HG02938 (cell line): ENCODE measurements around the gene TXNRD1.
"Not testable (repeated sequence)": the region's sequence is repeated elsewhere in the genome, so short reads cannot be mapped to it uniquely, and the experiment has no call there.

ENCODE experiments used
- ATAC-seq: cut with Tn5 transposase; IDR thresholded peaks from one replicate; pipeline ENCODE4 v1.9.1; 2021; ENCODE audit warnings: mild to moderate bottlenecking, moderate library complexity; ENCODE audit not compliant: unreplicated experiment

TXNRD1 gene

DNA sequence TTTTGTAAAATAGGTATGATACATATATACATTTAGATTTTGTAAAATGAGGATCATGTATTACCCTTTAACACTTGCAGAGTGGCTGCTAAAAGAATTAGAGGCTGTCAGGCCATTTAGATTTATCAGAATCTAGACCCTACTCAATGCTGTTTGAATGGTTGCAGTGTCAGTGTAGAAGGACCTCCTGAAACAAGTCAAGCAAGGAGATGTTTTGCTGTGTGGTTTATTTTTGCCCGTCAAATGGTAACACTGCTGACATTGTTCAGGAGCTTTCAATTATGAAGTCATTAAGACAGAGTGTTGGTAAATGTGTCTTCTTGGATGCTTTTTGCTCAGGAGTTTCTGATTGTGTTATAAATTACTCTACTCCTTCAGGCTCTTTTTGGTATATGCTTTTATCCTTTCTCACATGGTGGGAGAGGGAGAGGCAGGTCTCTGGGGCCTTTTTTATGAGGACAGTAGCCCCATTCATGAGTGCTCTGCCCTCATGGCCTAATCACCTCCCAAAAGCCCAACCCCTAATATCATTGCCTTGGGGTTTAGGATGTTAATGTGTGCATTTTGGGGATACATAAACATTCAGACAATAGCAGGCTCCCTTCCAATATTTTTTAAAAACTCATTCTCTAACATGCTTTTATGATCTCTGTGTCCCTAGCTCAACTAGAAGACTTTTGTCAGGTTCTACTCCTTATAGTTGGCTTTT, 104.5 kb downstream of the TXNRD1 start:
- no peak for ATAC-seq

DNA sequence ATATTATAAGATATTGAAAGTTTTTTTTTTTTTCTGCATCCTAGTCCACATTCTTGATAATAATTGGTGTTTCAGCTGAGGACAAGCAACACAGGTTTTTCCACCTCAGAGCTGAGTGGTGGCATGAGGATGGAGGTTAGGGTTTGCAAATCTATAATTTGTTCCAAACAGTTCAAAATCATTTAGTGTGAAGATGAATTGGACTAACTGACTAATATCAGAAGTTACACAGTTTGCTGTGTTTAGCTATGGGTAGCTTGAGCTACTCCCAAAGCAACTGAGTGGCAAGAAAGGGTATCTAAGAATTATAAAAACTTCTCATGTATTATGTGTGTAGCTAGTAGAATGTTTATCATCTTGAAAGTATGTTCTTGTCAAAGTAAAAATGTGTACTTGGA, 105.0 kb downstream of the TXNRD1 start:
- no peak for ATAC-seq

- no peak for ATAC-seq
Observed at GRCh38 chr12:104321949-104322348, 106.4 kb downstream of the TXNRD1 start.

DNA sequence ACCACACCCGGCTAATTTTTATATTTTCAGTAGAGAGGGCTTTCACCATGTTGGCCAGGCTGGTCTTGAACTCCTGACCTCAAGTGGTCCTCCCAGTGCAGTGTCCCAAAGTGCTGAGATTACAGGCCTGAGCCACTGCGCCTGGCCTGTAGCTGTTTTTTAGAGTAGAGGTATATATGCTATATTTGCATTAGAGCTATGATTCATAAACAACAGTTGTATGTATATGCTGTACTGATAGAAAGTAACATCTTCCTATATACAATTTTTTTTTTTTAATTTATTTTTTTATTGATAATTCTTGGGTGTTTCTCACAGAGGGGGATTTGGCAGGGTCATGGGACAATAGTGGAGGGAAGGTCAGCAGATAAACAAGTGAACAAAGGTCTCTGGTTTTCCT, 107.0 kb downstream of the TXNRD1 start:
- not testable (repeated sequence) for ATAC-seq

- ATAC-seq, result no peak
Observed at GRCh38 chr12:104323899-104324298, 108.3 kb downstream of the TXNRD1 start.

DNA sequence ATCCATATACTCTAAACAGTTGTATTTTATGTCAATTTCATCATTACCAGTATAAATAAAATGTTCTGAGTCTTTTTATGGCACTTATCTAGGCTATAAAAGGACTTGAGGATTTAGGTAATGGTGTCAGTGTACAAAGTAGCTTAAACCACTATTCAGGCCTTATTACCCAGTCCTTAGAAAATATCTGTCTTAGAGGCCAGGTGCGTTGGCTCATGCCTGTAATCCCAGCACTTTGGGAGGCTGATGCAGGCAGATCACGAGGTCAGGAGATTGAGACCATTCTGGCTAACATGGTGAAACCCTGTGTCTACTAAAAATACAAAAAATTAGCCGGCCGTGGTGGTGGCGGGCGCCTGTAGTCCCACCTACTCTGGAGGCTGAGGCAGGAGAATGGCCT, 112.7 kb downstream of the TXNRD1 start:
- not testable (repeated sequence) for ATAC-seq

DNA sequence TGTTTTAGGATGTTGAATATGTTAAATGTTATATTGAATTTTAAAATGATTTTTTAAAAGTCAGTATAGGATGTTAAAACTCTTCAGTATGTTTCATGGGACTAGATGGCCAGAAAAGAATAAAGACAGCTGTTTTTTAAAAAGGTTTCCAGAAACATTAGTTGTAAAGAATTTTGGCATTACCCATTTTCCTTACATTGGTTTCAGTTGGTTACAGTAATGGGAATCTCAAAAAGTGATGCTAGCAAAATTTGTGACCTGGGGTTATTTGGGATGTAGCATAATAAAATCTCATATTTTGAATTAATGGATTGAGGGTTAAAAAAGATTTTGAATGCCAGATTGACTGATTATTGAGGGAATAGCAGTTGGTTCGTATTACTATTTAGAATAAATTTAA, 113.2 kb downstream of the TXNRD1 start:
- ATAC-seq, result no peak

DNA sequence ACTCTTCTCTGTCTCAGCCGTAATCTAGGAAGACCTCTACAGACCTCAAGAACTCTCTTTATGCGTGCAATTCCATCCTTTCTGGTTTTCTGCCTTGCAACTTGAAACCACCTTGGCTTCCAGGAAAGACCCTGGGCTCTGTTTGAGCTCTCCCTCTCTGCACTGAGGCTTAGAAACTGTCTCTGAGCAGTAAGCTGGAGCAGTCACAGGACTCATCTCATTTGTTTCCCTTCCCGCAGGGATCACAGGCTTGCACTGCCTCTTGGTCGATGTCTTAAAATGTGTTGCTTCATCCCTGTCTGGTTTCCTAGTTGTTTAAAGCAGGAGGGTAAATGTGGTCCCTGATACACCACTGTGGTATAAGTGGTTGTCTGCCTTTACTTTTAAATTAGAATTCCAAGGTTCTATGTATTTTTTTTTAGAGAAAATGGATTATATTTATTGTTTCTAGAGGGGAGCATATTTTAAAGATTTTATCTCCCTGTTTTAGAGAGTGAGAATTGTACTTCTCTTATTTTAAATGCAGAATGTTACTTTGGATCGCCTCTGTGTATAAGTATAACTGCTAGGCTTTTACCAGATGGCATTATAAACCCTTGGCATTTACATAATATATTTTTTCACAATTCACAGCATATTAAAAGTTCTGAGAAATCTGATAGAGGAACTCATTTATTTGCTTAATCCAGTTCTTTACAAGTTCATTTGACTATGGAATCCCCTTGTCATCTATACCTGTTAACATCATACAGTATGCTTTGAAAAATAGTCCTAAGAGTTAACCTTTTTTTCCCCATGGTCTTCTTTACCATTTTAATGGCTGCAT, 114.3 kb downstream of the TXNRD1 start:
- ATAC-seq, result no peak

DNA sequence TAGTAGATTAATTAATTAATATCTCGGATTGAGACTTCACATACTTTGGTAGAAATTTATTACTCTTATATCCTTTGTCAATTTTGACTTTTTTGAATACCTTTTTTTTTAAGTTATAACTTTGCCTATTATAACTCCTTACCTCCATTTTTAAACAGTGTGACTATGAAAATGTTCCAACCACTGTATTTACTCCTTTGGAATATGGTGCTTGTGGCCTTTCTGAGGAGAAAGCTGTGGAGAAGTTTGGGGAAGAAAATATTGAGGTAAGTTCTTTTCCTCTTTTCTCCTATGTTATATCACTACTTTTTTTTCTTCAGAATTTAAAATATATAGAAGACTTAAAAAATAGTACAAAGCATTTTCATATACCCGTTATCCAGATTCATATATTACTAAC, 115.8 kb downstream of the TXNRD1 start:
- no peak for ATAC-seq

DNA sequence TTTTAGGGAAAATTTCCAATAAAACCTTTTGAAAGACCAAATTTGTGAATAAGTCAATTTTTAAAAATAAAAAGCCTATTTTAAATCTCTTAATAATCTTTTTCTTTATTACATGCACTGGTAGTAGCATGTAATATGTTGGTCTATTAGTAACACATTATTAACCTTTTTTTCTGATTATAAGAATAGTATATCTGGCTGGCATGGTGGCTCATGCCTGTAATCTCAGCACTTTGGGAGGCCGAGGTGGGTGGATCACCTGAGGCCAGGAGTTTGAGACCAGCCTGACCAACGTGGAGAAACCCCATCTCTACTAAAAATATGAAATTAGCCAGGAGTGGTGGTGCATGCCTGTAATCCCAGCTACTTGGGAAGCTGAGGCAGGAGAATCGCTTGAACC, 116.7 kb downstream of the TXNRD1 start:
- not testable (repeated sequence) for ATAC-seq

GRCh38 chr12:104333692-104334255, 118.2 kb downstream of the TXNRD1 start:
- no peak for ATAC-seq

DNA sequence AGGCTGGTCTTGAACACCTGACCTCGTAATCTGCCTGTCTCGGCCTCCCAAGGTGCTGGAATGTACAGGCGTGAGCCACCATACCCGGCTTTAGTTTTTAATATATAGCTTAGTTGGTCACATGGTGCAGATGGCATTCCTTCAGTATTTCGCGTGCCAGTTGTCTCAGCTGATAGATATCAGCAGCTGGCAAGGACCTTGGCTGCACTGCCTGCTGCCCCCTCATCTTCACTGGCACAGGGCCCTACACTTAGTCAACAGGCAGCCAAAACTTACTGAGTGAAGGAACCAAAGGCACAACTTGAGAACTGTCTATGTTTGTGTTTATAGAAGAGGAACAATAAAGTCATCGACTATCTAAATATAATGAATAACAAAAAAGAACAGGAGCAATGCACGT, 119.0 kb downstream of the TXNRD1 start:
- no peak for ATAC-seq

GRCh38 chr12:104336115-104336514, 120.5 kb downstream of the TXNRD1 start:
- ATAC-seq, result no peak

- ATAC-seq, result no peak
Observed at GRCh38 chr12:104337030-104337558, 121.5 kb downstream of the TXNRD1 start.

DNA sequence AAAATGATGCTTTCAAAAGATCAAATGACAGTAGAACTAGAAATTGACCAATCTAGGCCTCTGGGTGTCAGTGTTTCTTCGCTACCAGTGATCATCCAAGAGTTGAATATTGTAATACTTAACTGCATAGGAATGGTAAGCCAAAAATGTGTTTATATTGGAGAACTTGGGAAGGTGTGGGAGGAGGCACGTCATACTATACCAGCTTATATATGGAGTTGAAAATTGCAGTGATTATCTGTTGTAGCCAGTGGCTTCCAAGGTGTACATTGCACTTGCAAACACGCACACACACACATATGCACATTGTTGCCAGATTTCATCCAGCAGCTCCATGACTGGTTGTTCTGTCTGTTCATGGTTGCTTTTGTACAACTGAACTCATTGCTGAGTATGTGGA, 124.1 kb downstream of the TXNRD1 start:
- ATAC-seq, result no peak

- ATAC-seq, result no peak
Observed at GRCh38 chr12:104340177-104340576, 124.6 kb downstream of the TXNRD1 start.

GRCh38 chr12:104340925-104341611, 125.5 kb downstream of the TXNRD1 start:
- no peak for ATAC-seq

DNA sequence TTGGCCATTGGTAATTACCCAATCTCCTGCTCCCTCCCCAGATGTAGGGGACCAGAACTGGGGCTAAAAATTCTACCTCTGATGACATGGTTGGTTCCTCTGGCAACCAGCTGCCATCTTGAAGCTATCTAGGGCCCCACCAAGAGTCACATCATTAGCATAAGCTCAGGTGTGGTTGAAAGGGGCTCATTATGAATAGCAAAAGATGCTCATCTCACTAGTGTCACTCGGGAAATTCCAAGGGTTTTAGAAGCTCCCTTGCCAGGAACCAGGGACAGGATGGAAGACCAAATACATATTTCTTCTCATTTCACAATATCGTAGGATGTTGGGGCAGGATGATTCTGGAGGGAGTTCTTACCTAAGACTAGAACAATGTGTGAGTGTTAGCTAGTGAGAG, 126.6 kb downstream of the TXNRD1 start:
- no peak for ATAC-seq

DNA sequence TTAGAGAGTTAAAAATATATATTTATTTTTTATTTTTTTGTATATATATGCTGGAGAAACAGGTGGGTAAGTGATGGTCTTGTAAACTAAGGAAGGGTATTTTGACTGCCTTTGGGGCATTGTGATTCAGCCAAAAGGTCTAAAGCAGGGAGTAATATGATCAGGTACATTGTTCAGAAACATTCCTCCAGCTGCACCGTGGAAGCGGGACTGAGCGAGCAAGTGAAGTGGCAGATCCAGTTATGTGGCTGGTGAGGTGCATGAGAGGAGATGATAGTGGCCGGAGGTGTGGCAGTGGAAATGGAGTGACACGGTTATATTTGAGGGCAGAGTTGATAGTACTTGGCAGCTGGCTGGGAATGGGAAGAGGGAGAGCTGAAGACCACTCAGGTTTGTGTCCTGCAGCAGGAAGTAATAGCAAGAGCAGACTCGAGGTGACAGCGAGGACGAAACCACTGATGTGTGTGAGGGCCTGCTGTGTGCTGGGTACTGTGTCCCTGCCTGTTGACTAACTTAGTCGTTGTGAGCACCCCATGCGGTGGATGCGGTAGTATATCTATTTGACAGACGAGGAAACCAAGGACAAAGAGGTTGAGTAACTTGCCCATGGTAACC, 127.2 kb downstream of the TXNRD1 start:
- ATAC-seq, result no peak

DNA sequence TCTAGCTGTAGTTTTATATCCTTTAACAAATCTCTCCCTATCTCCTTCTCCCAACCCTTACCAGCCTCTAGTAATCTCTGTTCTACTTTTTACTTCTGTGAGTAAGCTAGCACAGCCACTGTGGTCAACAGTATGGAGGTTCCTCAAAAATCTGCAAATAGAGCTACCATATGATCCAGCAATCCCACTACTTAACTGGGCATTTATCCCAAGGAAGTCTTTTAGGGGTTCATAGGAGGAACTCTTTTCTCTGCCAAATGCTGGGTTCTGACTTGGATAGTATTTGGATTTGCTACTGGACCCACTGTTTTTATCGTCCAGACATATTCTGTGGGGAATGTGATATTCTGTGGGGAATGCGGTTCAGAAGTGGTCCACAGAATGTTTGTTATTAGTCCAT, 129.1 kb downstream of the TXNRD1 start:
- ATAC-seq, result no peak
